Activated CD4-positive, alpha-beta T cell treated with anti-CD3 and anti-CD28 coated beads for 36 hours (primary cell): ENCODE results near the gene OBP2A. TPM values are rescaled to one million over a fixed set of nuclear protein-coding genes. Genes with fewer than 3 reads are reported as not detected.
"Not testable (repeated sequence)": the region's sequence is repeated elsewhere in the genome, so short reads cannot be mapped to it uniquely, and the experiment has no call there.

Source experiments
- ATAC-seq: fragments of 200-7000 bp; cut with Tn5 transposase; one replicate; pipeline ENCODE4 v1.10.0; 2021; ENCODE audit warnings: mild to moderate bottlenecking, moderate library complexity
- CTCF ChIA-PET: fragments of 350-600 bp; sonication (Branson Sonifier 250); formaldehyde crosslinking; loops from one replicate; lab custom pipeline; 2021; ENCODE audit warnings: antibody characterized with exemption; lab: Charles Lee
- POLR2A ChIA-PET: fragments of 350-600 bp; sonication (Branson Sonifier 250); formaldehyde crosslinking; loops from one replicate; lab custom pipeline; 2021; ENCODE audit warnings: antibody characterized with exemption, inconsistent platforms; lab: Charles Lee
- DNase-seq: peaks from one replicate; pipeline ENCODE4 v3.0.0-alpha.2; 2020
- H3K27ac Mint-ChIP-seq: one replicate; pipeline ENCODE4 v1.8.0; 2021; ENCODE audit warnings: mixed read lengths
- H3K27me3 Mint-ChIP-seq: one replicate; pipeline ENCODE4 v1.8.0; 2021; ENCODE audit warnings: mixed read lengths
- H3K36me3 Mint-ChIP-seq: one replicate; pipeline ENCODE4 v1.8.0; 2021; ENCODE audit warnings: low read depth, mixed read lengths
- H3K4me1 Mint-ChIP-seq: one replicate; pipeline ENCODE4 v1.8.0; 2021; ENCODE audit warnings: mixed read lengths
- H3K4me3 Mint-ChIP-seq: one replicate; pipeline ENCODE4 v1.8.0; 2021; ENCODE audit warnings: mild to moderate bottlenecking, moderate library complexity, mixed read lengths
- H3K9me3 Mint-ChIP-seq: one replicate; pipeline ENCODE4 v1.8.0; 2021; ENCODE audit warnings: low read depth, mixed read lengths
- intact Hi-C, 2 experiments: fragments of 100-400 bp; cut with DNase I in 1 of 2; cut with micrococcal nuclease in 1 of 2; formaldehyde crosslinking; loops; one replicate each; pipeline versions ENCODE4 v1.14.2 to v1.15.1; 2022 to 2024; cut with DNase I, micrococcal nuclease
- total RNA-seq, 2 experiments: library from RNA; stranded (reverse); gene quantifications; one replicate each; pipeline ENCODE4 v1.2.3, GENCODE V29; 2021

Gene OBP2A
- total RNA-seq, 2 experiments from 2014 or later, result not detected

DNA sequence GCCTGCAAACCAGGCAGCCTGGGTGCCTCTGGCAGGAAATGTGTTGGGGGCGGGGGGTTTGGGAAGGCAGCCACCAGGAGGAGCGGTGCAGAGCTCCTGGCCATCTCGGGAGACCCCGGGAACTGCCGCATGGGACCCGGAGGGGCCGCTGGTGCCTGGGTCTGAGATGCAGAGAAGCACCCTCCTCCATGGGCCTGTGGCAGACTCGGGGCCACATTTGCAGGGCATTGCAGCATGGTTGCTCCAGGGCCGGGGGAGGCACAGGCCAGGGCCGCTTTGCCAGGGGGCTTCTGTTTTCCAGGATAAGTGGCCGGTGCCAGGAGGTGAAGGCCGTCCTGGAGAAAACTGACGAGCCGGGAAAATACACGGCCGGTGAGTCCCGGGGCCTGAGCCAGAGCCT lies 23.0 kb upstream of the OBP2A start:
- no peaks in the 10 kb centered on the region for H3K9me3 Mint-ChIP-seq
- no peak for DNase-seq
- no peak overlapping the region for H3K27ac Mint-ChIP-seq
- ChIA-PET POLR2A (no interaction called here), CTCF (no interaction called here)
- ATAC-seq, result no peak
- H3K27me3 Mint-ChIP-seq, result peaks cover 2% of the 10 kb centered on the region
- no peaks in the 10 kb centered on the region for H3K36me3 Mint-ChIP-seq
- intact Hi-C loops, result no loop called here
- no peaks in the 10 kb centered on the region for H3K4me1 Mint-ChIP-seq
- H3K4me3 Mint-ChIP-seq, result no peak overlapping the region

DNA sequence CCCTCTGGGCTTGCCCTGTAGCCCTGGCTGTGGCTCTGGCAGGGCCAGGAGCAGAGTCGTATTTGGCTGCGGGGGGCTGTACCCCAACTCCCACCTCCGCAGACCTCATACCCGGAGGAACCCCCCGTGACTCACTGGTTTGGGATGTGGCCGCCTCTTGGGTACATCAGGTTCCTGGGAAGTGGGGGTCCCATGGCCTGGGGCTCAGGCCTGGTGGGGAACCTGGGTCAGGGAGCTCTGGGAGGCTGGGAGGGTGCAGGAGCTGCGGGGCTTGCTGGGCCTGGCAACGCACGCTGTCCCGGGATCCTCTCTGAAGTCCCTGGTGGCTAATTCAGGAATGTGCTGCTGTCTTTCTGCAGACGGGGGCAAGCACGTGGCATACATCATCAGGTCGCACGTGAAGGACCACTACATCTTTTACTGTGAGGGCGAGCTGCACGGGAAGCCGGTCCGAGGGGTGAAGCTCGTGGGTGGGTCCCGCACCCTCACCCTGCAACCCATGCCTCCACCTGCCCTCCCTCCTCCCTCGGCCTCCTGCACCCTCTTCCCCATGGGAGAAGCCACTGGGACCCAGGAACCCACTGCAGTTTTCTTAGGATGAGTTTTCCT lies 22.3 kb upstream of the OBP2A start:
- ChIA-PET CTCF (no interaction called here), POLR2A (no interaction called here)
- DNase-seq, result no peak
- H3K4me1 Mint-ChIP-seq, result no peaks in the 10 kb centered on the region
- H3K27ac Mint-ChIP-seq, result no peak overlapping the region
- H3K27me3 Mint-ChIP-seq, result peaks cover 2% of the 10 kb centered on the region
- no peaks in the 10 kb centered on the region for H3K36me3 Mint-ChIP-seq
- no peak for ATAC-seq
- H3K4me3 Mint-ChIP-seq, result no peak overlapping the region
- H3K9me3 Mint-ChIP-seq, result no peaks in the 10 kb centered on the region
- intact Hi-C loops, result no loop called here

DNA sequence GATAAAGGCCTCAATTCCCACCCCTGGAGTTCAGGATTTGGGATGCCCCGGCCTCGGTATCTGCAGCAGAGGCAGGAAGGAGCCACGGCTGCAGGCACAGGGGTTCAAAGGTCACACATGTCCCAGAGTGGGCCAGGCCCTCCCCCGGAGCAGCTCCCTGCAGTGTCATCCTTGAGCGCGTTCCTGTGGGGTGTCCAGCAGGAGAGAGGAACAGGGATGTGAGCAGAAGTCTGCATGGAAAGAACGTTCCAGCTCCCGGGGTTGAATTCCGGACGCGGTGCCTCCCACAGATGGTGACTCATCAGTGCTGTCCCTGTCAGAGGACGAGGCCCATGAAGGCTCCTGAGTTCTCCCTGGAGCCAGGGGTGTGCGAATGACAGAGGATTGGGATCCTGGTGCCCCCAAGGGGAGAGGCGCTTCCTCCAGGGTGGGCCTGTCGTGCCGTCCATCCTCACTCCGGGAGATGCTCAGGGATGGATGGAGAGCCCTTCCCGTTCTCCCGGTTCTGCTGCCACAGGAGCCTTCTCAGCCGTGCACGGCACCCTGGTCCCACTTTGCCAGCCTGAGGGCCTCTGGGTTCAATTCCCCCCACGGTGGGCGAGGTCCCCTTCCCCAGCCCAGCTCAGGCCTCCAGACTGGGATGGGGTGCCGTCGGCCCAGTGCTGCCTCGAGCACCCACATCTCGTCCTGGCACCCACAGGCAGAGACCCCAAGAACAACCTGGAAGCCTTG lies 21.6 kb upstream of the OBP2A start:
- H3K36me3 Mint-ChIP-seq, result no peaks in the 10 kb centered on the region
- intact Hi-C loops, result no loop called here
- H3K4me3 Mint-ChIP-seq, result no peak overlapping the region
- POLR2A ChIA-PET, result no interaction called here
- H3K9me3 Mint-ChIP-seq, result no peaks in the 10 kb centered on the region
- no peak overlapping the region for H3K27ac Mint-ChIP-seq
- peaks cover 2% of the 10 kb centered on the region for H3K27me3 Mint-ChIP-seq
- DNase-seq, result no peak
- no peak for ATAC-seq
- no peaks in the 10 kb centered on the region for H3K4me1 Mint-ChIP-seq
- CTCF ChIA-PET, result no interaction called here

DNA sequence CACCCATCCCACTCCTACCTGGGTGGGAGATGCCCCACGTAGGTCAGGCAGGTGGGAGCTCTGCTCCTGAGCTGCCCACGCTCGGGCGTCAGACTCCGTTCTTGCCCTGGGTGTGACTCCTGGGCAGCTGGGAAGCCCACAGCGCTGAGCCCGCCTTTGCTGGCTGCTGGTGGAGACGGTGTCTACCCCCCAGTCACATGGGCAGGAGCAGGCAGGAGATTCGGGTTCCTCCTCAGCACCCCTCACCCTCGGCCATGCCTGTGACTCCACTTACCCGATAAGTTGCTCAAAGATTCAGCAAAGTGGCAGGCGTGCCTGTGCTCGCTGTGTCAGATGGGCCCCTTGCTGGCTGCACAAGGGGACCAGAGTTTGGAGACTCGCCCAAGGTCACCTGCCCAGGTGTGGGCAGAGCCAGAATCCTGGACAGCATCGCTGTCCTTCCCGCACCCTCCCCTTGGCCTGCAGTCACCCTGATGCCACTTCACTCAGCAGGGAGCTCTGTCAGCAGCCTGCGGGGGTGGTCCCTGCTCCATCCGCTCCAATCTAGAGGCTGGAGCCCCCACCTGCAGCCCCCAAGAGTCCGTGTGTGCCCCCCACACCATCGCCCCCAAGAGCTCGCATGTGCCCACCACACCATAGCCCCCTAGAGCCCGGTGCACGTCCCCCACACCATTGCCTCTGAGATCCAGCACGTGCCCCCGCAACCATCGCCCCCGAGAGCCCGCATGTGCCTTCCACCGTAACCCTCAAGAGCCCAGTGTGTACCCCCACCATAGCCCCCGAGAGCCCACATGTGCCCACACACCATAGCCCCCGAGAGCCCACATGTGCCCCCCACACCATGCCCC lies 20.5 kb upstream of the OBP2A start:
- ATAC-seq, result no peak
- POLR2A ChIA-PET, result no interaction called here

DNA sequence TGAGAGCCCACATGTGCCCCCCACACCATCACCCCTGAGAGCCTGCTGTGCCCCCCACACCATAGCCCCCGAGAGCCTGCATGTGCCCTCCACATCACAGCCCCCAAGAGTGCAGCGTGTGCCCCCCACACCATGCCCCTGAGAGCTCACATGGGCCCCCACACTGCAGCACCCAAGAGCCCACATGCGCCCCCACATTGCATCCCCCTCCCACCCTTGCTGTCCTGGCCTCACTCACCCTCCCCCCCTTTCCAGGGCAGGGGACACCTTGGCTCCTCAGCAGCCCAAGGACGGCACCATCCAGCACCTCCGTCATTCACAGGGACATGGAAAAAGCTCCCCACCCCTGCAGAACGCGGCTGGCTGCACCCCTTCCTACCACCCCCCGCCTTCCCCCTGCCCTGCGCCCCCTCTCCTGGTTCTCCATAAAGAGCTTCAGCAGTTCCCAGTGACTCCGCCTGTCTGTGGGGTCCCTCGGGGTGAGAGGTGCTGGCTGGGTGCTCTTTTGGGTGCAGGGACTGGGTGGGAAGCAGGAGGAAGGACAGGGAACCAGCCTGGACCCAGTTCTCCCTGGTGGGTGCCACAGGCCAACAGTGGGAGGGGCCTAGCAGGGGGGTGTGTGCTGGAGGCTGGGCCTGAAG lies 19.7 kb upstream of the OBP2A start:
- intact Hi-C loops, result no loop called here
- Mint-ChIP-seq H3K4me1 (no peaks in the 10 kb centered on the region), H3K27ac (no peak overlapping the region), H3K27me3 (no peaks in the 10 kb centered on the region), H3K9me3 (no peaks in the 10 kb centered on the region), H3K36me3 (no peaks in the 10 kb centered on the region), H3K4me3 (no peak overlapping the region)
- ChIA-PET POLR2A (no interaction called here), CTCF (no interaction called here)
- DNase-seq (no peak), ATAC-seq (no peak)

More for the DNA sequence above, 20.5 kb upstream of the OBP2A start:
- Mint-ChIP-seq H3K4me1 (no peaks in the 10 kb centered on the region), H3K36me3 (no peaks in the 10 kb centered on the region), H3K27me3 (no peaks in the 10 kb centered on the region), H3K27ac (no peak overlapping the region), H3K4me3 (no peak overlapping the region), H3K9me3 (no peaks in the 10 kb centered on the region)
- CTCF ChIA-PET, result interaction anchor here (0.6 kb wide), 1 partner anchor 1108 kb away, joined by 4 read pairs; no protein-coding TSS in a partner anchor
- no peak for DNase-seq
- intact Hi-C loops, result no loop called here

DNA sequence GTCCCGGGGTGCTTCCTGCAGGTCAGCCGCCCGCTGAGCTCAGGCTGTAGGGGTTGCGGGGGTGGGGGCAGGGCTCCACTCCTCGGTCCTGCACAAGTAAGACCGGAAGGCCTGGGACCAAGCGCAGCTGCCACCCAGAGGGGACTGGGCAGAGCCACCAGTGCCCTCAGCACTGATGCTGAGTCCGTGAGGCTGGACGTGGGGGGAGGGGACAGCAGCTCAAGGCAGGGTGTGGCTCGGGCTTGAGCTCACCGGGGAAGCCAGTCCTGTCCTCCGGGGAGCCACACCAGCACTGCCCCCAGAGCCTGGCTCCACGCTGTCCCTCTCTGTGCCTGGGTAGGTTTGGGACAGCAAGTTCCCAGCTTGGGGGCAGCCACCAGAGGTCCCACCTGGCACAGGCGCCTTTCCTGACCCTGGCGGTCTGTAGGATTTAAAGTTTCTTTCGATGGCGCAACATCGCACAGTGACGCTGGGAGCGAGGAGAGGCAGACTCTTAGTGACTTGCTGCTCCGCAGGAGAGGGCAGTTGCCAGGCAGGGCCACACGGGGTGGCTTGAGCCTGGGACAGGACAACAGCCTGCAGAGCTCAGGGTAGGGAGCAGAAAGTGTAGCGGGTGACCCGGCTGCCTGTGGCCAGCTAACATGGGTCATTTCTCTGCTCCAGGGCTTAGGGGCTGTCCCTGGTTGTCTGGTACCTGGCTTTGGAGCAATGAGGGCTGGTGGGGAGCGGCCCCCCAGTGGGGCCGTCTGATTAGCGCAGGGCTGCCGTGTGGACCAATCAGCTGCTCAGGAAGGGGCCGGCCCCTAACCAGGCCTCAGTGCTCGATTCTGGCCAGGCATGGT lies 19.0 kb upstream of the OBP2A start:
- Mint-ChIP-seq H3K36me3 (no peaks in the 10 kb centered on the region), H3K4me3 (no peak overlapping the region), H3K4me1 (no peaks in the 10 kb centered on the region), H3K27me3 (no peaks in the 10 kb centered on the region), H3K27ac (no peak overlapping the region), H3K9me3 (no peaks in the 10 kb centered on the region)
- CTCF ChIA-PET, result no interaction called here
- intact Hi-C loops, result no loop called here
- POLR2A ChIA-PET, result no interaction called here
- DNase-seq (no peak), ATAC-seq (no peak)

DNA sequence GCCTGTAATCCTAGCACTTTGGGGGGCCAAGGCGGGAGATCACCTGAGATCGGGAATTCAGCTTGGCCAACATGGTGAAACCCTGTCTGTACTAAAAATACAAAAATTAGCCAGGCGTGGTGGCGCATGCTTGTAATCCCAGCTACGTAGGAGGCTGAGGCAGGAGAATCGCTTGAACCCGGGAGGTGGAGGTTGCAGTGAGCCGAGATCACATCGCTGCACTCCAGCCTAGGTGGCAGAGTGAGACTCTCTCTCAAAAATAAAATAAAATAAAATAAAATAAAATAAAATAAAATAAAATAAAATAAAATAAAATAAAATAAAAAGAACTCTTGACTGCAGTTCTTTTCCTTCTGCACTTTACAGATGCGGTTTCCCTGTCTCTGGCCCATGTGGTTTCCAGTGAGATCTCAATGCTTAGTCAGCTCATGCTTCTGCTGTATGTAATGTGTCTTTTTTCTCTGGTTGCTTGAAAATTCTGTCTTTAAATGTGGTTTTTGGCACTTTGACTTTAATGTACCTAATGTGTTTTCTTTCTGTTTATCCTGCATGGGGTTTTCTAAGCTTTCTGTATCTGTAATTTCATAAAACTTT lies 17.0 kb upstream of the OBP2A start:
- CTCF ChIA-PET, H3K36me3 Mint-ChIP-seq, H3K27ac Mint-ChIP-seq, H3K9me3 Mint-ChIP-seq, ATAC-seq, H3K27me3 Mint-ChIP-seq, POLR2A ChIA-PET, H3K4me3 Mint-ChIP-seq, DNase-seq, H3K4me1 Mint-ChIP-seq, intact Hi-C loops: not testable (repeated sequence)

DNA sequence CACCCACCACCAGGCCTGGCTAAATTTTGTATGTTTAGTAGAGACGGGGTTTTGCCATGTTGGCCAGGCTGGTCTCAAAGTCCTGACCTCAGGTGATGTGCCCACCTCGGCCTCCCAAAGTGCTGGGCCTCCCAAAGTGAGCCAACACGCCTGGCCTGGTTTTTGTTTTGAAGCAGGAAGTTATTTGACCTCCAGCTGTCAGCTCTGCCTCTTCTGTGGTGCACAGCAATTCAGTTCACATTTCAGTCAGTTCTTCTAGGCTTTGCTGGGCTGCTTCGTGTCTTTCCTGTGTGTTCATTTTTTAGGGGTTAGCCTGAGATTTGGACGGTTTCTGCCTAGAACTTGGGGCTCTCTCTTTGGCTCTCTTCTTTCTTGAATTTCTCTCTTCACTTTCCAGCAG lies 15.8 kb upstream of the OBP2A start:
- no peaks in the 10 kb centered on the region for H3K4me1 Mint-ChIP-seq
- intact Hi-C loops, result no loop called here
- no peak overlapping the region for H3K4me3 Mint-ChIP-seq
- H3K36me3 Mint-ChIP-seq, result no peaks in the 10 kb centered on the region
- CTCF ChIA-PET, result no interaction called here
- ATAC-seq (no peak), DNase-seq (no peak)
- H3K27me3 Mint-ChIP-seq, result peaks cover 8% of the 10 kb centered on the region
- no peak overlapping the region for H3K27ac Mint-ChIP-seq
- POLR2A ChIA-PET, result no interaction called here
- H3K9me3 Mint-ChIP-seq, result no peaks in the 10 kb centered on the region

DNA sequence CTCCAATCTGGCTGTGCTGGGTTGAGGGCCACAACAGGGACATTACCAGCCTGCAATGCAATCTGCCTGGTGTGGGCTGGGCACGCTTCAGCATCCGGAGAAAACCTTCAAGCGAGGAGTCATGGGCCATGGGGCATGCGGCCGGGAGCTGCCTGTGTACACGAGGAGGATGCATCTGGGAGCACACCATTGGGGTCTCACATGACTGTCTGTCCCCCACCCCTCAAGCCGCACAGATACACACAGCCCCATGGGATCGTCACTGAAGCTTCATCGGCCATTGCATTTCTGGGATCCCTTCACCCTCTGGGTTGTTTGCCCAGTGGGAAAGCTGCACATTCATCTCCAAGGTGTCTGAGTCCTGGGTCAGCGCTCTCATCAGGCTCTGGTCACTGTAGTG lies 14.8 kb upstream of the OBP2A start:
- H3K9me3 Mint-ChIP-seq, result no peaks in the 10 kb centered on the region
- no peaks in the 10 kb centered on the region for H3K4me1 Mint-ChIP-seq
- DNase-seq, result no peak
- POLR2A ChIA-PET, result no interaction called here
- intact Hi-C loops, result no loop called here
- no peak overlapping the region for H3K27ac Mint-ChIP-seq
- H3K27me3 Mint-ChIP-seq, result peaks cover 8% of the 10 kb centered on the region
- no peak for ATAC-seq
- CTCF ChIA-PET, result interaction anchor here (0.8 kb wide), 1 partner anchor 11 kb away, joined by 3 read pairs; no protein-coding TSS in a partner anchor
- H3K4me3 Mint-ChIP-seq, result no peak overlapping the region
- H3K36me3 Mint-ChIP-seq, result no peaks in the 10 kb centered on the region

DNA sequence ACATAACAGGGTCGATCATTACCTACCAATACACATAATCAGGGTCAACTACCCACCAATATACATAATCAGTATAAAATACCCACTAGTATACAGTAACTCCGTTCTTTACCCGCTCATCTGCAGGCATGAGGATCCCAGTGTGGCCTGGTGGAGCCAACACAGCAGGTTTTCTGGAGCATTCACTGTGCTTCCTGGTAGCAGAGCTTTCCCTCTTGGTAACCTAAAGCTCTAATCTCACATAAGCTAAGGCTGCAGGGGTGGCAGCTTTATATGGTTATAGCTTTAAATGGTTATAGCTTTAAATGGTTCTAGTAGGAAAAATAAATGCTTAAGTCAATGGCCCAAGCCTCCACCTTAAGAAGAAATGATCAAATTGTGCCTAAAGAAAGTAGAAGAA lies 12.8 kb upstream of the OBP2A start:
- no peaks in the 10 kb centered on the region for H3K4me1 Mint-ChIP-seq
- no peak overlapping the region for H3K4me3 Mint-ChIP-seq
- DNase-seq, result no peak
- ATAC-seq, result no peak
- H3K9me3 Mint-ChIP-seq, result no peaks in the 10 kb centered on the region
- CTCF ChIA-PET, result no interaction called here
- POLR2A ChIA-PET, result no interaction called here
- peaks cover 16% of the 10 kb centered on the region for H3K27me3 Mint-ChIP-seq
- H3K27ac Mint-ChIP-seq, result no peak overlapping the region
- intact Hi-C loops, result no loop called here
- H3K36me3 Mint-ChIP-seq, result no peaks in the 10 kb centered on the region
